ENCODE results near the gene NKX3-2.

NKX3-2 gene

GRCh38 chr4:13553081-13553480, 8.8 kb upstream of the NKX3-2 start:
- no peak for ATAC-seq (ENCODE audit: low read depth)
- no peak overlapping the region for H3K4me3 Mint-ChIP-seq

GRCh38 chr4:13548984-13549546, 4.8 kb upstream of the NKX3-2 start:
- H3K9me3 Mint-ChIP-seq: peaks cover 7% of the 10 kb centered on the region
- H3K27ac Mint-ChIP-seq: no peak overlapping the region
- peak overlapping the region; percentile 51 for H3K4me3 Mint-ChIP-seq

More at GRCh38 chr4:13553081-13553480, 8.8 kb upstream of the NKX3-2 start:
- Mint-ChIP-seq H3K4me1 (peaks cover 6% of the 10 kb centered on the region), H3K9me3 (peaks cover 7% of the 10 kb centered on the region), H3K27me3 (peaks cover 14% of the 10 kb centered on the region), H3K36me3 (no peaks in the 10 kb centered on the region), H3K27ac (no peak overlapping the region)
- DNase-seq (ENCODE audit: low spot score in 2 of 2): no peak

GRCh38 chr4:13548059-13548983, 4.0 kb upstream of the NKX3-2 start:
- peaks cover 2% of the 10 kb centered on the region for H3K36me3 Mint-ChIP-seq
- H3K9me3 Mint-ChIP-seq: peaks cover 7% of the 10 kb centered on the region
- H3K4me3 Mint-ChIP-seq: peak overlapping the region; percentile 86
- H3K27ac Mint-ChIP-seq: no peak overlapping the region
- H3K4me1 Mint-ChIP-seq: peaks cover 22% of the 10 kb centered on the region
- DNase-seq (ENCODE audit: low spot score in 2 of 2): no peak
- peaks cover 26% of the 10 kb centered on the region for H3K27me3 Mint-ChIP-seq
- no peak for ATAC-seq (ENCODE audit: low read depth)

More at GRCh38 chr4:13548984-13549546, 4.8 kb upstream of the NKX3-2 start:
- Mint-ChIP-seq H3K36me3 (peaks cover 2% of the 10 kb centered on the region), H3K27me3 (peaks cover 28% of the 10 kb centered on the region), H3K4me1 (peaks cover 22% of the 10 kb centered on the region)
- DNase-seq (ENCODE audit: low spot score in 2 of 2): peak; percentile 75
- ATAC-seq (ENCODE audit: low read depth): peak; percentile 61

GRCh38 chr4:13547485-13548041, 3.3 kb upstream of the NKX3-2 start:
- H3K4me1 Mint-ChIP-seq: peaks cover 22% of the 10 kb centered on the region
- peaks cover 2% of the 10 kb centered on the region for H3K36me3 Mint-ChIP-seq
- no peak overlapping the region for H3K27ac Mint-ChIP-seq
- ATAC-seq (ENCODE audit: low read depth): peak; percentile 58
- H3K4me3 Mint-ChIP-seq: peak overlapping the region; percentile 86
- H3K9me3 Mint-ChIP-seq: peaks cover 6% of the 10 kb centered on the region
- H3K27me3 Mint-ChIP-seq: peaks cover 29% of the 10 kb centered on the region
- peak in 1 of 2 donors; percentile 53 for DNase-seq (ENCODE audit: low spot score in 2 of 2)

DNA sequence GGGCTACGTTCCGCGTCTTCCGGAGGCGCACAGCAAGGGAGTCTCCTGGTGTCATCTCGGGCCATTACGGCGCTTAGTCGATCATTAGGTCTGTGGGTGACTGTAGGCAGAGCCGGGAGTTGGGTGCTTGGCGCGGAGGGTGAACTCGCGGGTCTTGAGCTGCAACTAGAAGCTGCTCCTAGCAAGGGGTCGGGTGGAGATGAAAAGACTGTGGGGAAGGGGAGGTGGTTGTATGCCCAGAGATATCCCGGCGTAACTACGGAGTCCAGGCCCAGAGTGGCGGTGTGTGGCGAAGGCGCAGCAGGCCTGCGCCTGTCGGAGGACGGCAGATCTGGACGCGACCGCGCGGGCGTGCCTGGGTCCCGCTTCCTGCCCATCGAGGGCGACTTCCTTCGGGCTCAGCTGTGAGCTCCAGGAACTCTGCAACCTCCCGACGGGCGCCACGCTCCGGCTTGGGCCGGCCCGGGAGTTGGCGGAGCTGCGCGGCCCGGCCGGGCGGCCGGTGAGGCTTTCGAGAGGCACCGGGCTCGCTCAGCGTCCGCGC, 2.7 kb upstream of the NKX3-2 start:
- Mint-ChIP-seq H3K36me3 (peaks cover 2% of the 10 kb centered on the region), H3K27me3 (peaks cover 26% of the 10 kb centered on the region), H3K4me3 (peak overlapping the region; percentile 86), H3K4me1 (peaks cover 22% of the 10 kb centered on the region), H3K9me3 (peaks cover 5% of the 10 kb centered on the region), H3K27ac (peak overlapping the region; percentile 74)
- ATAC-seq (ENCODE audit: low read depth) (peak; percentile 9), DNase-seq (ENCODE audit: low spot score in 2 of 2) (no peak)

GRCh38 chr4:13546142-13546940, 2.0 kb upstream of the NKX3-2 start:
- DNase-seq (ENCODE audit: low spot score in 2 of 2) (no peak), ATAC-seq (ENCODE audit: low read depth) (no peak)
- Mint-ChIP-seq H3K36me3 (peaks cover 2% of the 10 kb centered on the region), H3K4me1 (peaks cover 22% of the 10 kb centered on the region), H3K9me3 (peaks cover 5% of the 10 kb centered on the region), H3K27ac (peak overlapping the region; percentile 74), H3K4me3 (peak overlapping the region; percentile 86), H3K27me3 (peaks cover 24% of the 10 kb centered on the region)

DNA sequence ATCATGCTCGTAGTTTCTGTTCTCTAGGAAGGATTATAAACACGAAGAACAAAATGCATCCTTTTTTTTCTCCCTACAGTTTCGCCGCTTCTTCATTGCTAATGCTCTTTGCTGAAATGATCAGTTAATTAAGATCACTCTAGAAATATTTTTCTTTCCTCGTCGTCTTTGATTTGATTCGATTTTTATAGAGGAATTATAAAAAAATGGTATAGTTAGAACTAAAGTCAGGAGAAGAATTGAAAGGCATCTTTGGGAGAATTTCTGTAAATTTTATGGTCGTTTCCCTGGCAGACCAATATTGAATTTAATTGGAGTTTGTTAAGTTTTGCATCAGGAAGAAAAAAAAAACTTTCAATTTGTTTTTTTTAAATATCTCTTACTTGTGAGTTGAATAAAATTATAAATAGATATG, 1.1 kb upstream of the NKX3-2 start:
- Mint-ChIP-seq H3K4me3 (peak overlapping the region; percentile 79), H3K9me3 (no peaks in the 10 kb centered on the region), H3K27me3 (peaks cover 23% of the 10 kb centered on the region), H3K36me3 (peaks cover 2% of the 10 kb centered on the region), H3K27ac (peak overlapping the region; percentile 91), H3K4me1 (peaks cover 24% of the 10 kb centered on the region)
- no peak for ATAC-seq (ENCODE audit: low read depth)
- no peak for DNase-seq (ENCODE audit: low spot score in 2 of 2)

DNA sequence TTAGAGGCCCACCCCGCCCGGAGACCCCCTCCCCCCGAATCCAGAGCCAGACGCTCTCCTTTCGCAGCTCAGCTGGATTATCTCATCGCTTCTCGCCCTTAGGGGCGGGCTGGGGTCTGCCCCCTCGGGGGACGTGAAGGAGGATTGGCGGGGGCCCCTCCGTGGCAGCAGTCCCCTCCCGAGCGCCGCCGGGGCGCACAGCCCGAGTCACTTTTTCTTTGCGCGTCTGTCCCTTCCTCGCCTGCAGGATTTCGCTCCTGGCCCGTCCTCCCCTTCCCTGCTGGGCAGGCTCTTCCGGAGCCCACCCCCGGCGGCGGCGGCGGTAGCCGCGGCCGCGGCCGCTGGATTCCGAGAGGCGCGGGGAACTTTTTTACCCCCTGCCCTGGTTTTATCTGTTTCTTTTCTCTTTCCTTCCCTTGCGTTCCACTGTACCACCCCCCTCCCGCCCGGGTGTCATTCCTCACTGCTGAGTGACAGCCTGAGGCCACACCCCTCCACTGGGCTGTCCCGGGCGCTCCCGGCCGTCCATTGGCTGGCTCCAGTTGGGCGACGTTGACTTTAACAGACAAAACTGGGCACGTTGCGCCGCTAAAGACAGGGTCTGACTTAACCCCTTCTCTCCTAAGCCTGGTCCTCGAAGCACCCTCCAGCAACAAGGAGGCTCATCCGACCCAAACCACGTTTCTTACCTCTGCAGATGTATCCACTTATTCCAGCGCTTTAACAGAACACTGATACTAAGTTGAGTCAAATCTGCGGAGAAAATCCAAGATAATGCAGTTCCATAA, 492 bp upstream of the NKX3-2 start:
- H3K9me3 Mint-ChIP-seq: no peaks in the 10 kb centered on the region
- peaks cover 23% of the 10 kb centered on the region for H3K27me3 Mint-ChIP-seq
- peak overlapping the region; percentile 91 for H3K27ac Mint-ChIP-seq
- no peak for ATAC-seq (ENCODE audit: low read depth)
- peak overlapping the region; percentile 79 for H3K4me3 Mint-ChIP-seq
- peaks cover 24% of the 10 kb centered on the region for H3K4me1 Mint-ChIP-seq
- peaks cover 2% of the 10 kb centered on the region for H3K36me3 Mint-ChIP-seq
- peak in 1 of 2 donors; percentile 19 for DNase-seq (ENCODE audit: low spot score in 2 of 2)

DNA sequence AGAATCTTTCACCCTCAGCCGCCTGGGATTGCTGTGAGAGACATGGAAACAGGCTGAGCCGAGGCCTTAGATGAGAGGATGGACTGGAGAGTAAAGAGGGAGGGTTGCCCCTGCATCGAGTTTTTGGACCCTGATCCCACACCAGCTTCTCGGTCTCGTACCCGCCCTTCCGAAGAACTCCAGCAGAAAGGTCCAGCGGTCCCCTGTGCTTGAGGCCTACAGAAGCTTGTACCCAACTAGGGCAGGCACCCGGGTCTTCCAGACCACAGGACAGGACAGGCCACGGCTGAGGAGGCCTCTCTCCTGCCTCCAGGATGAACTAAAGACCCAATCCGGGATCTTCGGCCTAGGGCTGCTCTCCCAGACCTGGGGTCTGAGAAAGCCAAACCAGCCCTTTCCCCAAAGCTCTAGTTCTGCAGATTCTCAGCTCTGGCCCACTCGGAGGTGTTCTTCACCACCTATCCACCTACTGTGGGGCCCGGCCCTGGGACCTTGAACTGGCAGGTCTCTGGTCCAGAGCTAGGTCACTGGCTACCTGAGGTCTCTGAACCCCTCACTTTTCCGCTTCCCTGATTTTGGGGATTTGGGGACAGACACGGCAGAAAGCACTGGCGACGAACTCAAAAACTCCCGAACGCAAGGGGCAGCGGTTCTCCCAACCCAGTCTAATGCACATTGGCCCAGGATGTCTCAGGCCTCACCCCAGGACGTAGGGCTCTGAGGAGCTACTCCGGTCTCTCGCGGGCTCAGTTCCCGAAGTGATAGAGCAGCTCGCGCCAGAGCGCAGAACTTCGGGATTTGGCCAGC, 1.1 kb downstream of the NKX3-2 start:
- Mint-ChIP-seq H3K9me3 (peaks cover 2% of the 10 kb centered on the region), H3K27me3 (peaks cover 29% of the 10 kb centered on the region), H3K4me1 (peaks cover 18% of the 10 kb centered on the region), H3K36me3 (peaks cover 3% of the 10 kb centered on the region), H3K4me3 (peak overlapping the region; percentile 14), H3K27ac (peak overlapping the region; percentile 75)
- peak in 1 of 2 donors; percentile 39 for DNase-seq (ENCODE audit: low spot score in 2 of 2)
- no peak for ATAC-seq (ENCODE audit: low read depth)

DNA sequence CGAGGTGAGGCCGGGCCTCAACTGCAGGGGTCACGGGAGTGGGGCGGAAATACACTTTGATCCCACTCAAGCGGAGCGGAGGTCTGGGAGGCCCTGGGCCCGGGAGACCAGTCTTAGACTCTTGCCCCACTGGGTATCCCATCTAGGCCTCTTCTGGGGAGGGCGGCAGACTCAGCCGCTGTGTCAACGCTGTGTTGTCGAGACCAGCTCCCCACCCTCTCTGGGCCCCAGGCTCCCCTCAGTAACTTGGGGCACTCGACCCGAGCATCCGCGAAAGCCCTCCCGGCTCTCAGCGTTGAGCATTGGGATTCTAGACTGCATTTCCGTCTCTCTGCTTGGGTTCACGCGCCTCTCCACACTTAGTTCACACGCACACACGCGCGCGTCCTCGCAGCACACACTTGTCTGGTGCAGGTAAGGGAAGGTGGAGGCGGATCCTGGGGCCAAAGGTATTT, 1.7 kb downstream of the NKX3-2 start:
- Mint-ChIP-seq H3K27ac (peak overlapping the region; percentile 75), H3K9me3 (peaks cover 2% of the 10 kb centered on the region), H3K4me1 (peaks cover 18% of the 10 kb centered on the region), H3K4me3 (no peak overlapping the region), H3K27me3 (peaks cover 31% of the 10 kb centered on the region), H3K36me3 (peaks cover 3% of the 10 kb centered on the region)
- ATAC-seq (ENCODE audit: low read depth) (no peak), DNase-seq (ENCODE audit: low spot score in 2 of 2) (peak in 1 of 2 donors; percentile 34)

GRCh38 chr4:13541720-13542576, 2.4 kb downstream of the NKX3-2 start:
- Mint-ChIP-seq H3K27ac (no peak overlapping the region), H3K27me3 (peaks cover 34% of the 10 kb centered on the region), H3K36me3 (peaks cover 3% of the 10 kb centered on the region), H3K9me3 (peaks cover 2% of the 10 kb centered on the region), H3K4me1 (peaks cover 16% of the 10 kb centered on the region), H3K4me3 (peak overlapping the region; percentile 8)
- peak; percentile 45 for ATAC-seq (ENCODE audit: low read depth)
- peak in 1 of 2 donors; percentile 45 for DNase-seq (ENCODE audit: low spot score in 2 of 2)
